ENCODE data around the gene ANKRD66.

The ANKRD66 gene

DNA sequence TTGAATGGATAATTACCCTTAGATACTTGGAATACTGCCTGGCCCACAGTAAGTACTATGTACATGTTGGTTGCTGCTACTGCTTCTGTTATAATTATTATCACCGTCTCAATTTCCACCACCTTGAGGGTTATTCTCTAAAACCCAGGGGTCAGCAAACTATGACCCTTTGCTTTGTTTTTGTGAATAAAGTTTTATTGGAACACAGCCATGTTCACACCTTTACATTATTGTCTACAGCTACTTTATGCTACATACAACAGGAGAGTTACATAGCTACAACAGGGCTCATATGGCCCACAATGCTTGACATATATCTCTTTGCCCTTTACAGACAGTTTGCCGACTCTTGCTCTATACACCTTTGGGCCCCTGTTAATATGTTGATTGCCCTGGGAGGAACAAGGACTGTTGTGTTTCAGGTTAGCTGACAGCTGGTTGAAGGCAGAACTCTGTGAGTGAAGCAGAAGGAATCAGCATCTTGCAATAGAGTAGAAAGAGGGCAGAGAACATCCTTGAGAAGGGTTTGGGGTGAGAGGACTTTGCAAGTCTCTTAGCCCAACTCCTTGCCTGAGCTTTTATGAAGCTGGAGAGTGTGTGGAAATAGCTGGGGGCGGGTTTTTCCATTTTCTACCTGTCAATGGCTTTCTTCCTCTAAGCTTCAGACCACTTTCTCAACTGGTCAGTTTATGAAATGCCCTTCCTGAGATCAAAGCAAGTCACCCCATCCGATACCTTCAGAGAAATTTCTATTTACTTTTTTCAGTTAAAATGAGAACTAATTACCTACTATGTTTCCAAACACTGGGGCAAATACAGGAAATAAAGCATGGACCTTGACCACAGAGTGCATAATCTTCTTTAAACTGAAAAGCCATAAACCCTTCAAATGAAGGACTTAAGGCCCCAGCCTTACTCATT is 43.0 kb downstream of the ANKRD66 start:
- DNase-seq (ENCODE audit: low read depth in 1 of 2, low spot score in 1 of 2), result no peak

DNA sequence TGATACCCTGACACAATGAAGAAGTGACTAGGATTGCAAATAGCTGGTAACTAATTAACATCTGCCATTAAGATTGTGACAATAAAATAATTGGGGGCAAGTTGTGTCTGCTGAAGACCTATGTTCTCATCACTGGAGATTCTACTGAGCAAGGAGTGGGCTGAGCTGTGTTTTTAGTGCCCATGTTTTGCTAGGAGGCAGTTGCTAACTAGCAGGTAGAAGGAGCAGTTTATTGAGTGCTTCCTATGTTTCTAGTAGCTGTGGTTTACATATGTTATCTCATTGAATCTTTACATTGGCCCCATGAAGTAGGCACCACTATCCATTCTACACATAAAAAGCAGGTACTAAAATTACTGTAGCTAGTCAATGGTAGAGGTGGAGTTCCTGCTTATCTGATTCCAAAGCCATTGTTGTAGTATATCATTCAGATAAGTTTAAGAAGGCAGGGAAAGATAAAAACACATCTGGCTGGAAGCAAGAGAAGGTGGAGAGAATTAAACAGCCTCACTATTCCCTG is 43.7 kb downstream of the ANKRD66 start:
- DNase-seq (ENCODE audit: low read depth in 1 of 2, low spot score in 1 of 2), result no peak

DNA sequence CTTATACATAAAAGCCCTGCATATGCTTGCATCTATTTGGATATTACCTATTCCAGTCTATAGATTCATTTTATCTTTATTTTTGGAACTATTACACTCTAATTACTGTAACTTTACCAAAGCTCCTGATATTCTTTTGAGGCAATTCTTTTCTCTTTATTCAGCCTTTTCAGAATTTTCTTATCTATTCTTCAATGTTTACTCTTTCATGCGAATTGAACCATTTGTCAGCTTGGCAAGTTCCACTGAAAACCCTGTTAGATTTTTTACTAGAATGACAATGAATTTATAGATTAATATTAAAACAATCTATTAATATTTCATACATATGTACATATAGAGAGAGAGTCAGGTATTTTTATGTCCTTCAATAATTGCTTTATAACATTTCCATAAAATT is 45.9 kb downstream of the ANKRD66 start:
- no peak for DNase-seq (ENCODE audit: low read depth in 1 of 2, low spot score in 1 of 2)

DNA sequence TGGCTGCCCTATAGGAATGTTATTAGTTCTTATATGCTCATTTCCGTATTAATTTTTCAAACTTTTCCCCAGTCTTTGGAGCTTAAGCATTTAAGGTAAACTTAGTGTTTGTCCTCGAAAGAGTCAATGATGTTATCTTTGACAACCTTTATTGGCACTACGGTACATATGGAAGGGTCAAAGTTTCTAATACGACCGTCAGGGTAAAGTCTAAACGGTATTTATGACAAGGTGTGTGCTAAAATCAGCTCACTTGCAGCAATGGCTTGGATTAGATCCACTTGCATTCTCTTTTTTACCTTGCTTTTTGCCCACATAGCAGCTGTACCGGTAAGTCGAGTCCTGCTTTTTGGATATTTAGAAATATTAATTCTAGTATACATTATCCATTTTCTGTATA is 46.4 kb downstream of the ANKRD66 start, which contains the start of gene MEP1A:
Gene MEP1A, plus strand, starts transcription at position 252 of the 400 bp plus-strand sequence. Its CDS starts 10 bp downstream, at position 262.
- DNase-seq (ENCODE audit: low read depth in 1 of 2, low spot score in 1 of 2), result no peak

DNA sequence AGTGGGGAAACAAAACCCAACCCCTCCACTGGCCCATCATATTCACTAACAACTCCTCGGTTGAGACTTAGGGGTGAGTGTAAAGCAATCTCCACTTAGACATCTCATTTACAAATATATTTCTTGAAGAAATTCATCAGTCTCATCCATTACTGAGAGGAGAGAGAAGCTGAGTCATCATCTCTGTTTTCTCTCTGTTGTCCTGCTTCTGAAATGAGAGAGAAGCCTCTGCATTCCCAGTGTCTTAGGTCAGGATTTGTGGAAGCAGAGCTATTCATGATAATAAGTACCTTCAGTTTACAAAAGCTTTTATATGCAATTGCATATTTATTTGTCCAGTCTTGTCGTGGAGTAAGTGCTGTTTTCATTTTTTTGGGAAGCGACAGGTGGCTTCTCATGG is 47.3 kb downstream of the ANKRD66 start:
- DNase-seq (ENCODE audit: low read depth in 1 of 2, low spot score in 1 of 2), result no peak

DNA sequence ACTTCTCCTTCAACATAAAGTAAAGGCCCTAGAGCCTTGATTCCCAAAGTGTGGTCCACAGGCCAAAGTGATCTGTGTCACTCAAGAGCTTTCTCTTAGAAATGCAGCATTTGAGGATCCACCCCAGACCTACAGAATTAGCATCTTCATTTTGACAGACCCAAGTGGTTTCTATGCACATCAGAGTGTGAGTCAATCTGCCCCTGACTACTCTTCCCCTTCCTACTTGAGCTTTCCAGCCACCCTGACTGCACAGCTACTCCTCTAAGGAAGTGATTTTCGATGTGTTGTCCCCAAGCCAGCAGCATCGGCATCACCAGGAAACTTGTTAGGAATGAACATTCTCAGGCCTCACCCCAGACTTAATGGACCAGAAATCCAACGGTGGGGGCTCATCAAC is 49.1 kb downstream of the ANKRD66 start:
- DNase-seq (ENCODE audit: low read depth in 1 of 2, low spot score in 1 of 2), result no peak

DNA sequence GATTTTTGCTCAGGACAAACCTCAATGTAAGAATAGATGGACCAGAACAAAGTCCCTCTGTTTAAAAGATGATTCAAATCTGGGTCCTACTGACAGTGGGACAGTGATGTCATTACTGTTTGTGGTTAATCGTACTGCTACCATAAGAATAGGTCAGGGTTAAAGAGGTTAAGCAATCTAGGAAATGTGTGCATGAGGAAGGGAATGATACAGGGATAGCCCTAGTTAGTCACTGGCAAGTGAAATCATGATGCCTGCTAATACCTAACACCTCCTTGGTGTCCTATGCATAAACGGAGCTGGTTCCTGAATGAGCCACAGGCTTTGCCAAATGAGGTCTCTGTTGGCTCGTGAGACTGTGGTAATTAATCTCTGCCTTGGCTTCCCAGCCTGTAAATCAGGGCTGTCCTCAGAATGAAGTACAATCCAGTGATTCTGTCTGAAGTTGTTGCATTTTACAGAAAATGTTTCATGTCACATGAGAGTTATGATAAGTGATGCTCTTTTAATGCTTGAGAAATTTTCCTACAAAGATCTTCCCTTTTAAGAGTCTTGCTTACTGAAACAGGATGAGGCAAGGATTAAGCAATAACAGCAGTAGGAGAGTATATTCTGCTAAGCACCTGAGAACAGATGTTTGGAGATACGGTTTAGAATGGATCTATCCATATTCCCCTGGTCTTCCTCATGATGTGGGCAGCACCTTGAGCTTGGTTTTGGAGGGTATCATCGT is 50.3 kb downstream of the ANKRD66 start:
- no peak for DNase-seq (ENCODE audit: low read depth in 1 of 2, low spot score in 1 of 2)

DNA sequence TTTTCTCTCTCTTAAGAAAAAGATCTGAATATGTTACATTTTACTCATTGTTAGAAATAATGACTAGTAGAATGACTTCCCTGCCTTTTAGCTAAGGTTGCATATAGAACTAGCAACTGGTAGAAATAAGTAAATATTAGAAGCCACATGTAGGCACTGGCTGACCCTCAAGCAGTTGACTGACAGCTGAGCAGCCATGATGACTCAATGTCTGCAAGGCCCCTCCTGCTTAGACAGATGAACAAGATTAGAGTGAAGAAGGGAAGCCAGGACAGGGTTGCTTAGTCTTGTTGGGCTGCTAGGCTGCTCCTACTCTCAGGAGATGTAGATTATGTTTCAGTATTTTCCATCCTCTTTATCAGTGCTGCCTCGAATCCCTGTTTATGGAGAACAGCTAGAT is 52.9 kb downstream of the ANKRD66 start:
- DNase-seq (ENCODE audit: low read depth in 1 of 2, low spot score in 1 of 2), result no peak

DNA sequence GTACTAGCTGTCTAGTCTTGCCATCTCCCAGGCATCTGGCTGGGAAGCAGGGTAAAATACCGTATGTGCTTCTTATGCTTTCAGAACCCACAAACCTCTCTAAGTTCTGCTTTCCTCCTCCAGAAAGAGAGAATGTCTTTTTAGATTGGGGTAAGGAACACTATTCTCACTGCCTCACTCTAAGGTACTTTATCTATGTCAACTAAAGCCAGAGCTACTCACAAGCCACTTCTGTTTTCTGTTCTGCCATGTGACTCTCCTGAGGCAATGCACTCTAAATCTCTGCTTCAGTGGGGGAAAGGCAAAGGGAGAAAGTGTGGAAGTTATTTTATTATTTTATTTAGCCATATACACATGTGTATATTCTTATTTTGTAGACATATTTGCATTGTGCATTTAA is 62.1 kb downstream of the ANKRD66 start:
- DNase-seq (ENCODE audit: low read depth in 1 of 2, low spot score in 1 of 2), result no peak

Data from stimulated activated CD4-positive, alpha-beta T cell treated with anti-CD3 and anti-CD28 coated beads, Interleukin-15, amount 100 ng/mL, for 1 hour (primary cell).